Measurements from ENCODE around the gene RNGTT.

- TF ChIP-seq CTCF (IDR thresholded peaks at IDR 0.05) (no peak), POLR2A (IDR thresholded peaks at IDR 0.05) (no peak), POLR2AphosphoS5 (IDR thresholded peaks at IDR 0.05) (no peak), EP300 (IDR thresholded peaks at IDR 0.05) (no peak)
These were observed 309.5 kb downstream of the RNGTT start for GRCh38 chr6:88653936-88654335.
